ENCODE results near the gene APOA4. TPM values are rescaled to one million over a fixed set of nuclear protein-coding genes. Genes with fewer than 3 reads are reported as not detected.

The APOA4 gene
- total RNA-seq, 1 donor from 2014 or later, result not detected

- peak overlapping the region; percentile 99 for H3K4me3 Mint-ChIP-seq
- peaks cover 6% of the 10 kb centered on the region for H3K27me3 Mint-ChIP-seq (ENCODE audit: low read depth)
- H3K36me3 Mint-ChIP-seq, result peaks cover 30% of the 10 kb centered on the region
- H3K27ac Mint-ChIP-seq, result peak overlapping the region; percentile 55
- no peak for TF ChIP-seq CTCF (IDR thresholded peaks at IDR 0.05; ENCODE audit: unreplicated experiment)
- H3K4me1 Mint-ChIP-seq, result peaks cover 18% of the 10 kb centered on the region
- DNase-seq (ENCODE audit: low spot score in 2 of 2, unreplicated experiment in 2 of 2), result no peak
- no peaks in the 10 kb centered on the region for H3K9me3 Mint-ChIP-seq
Observed at GRCh38 chr11:116787436-116787785, 35.7 kb downstream of the APOA4 start.

GRCh38 chr11:116786966-116787365, 36.1 kb downstream of the APOA4 start:
- no peak for TF ChIP-seq CTCF (IDR thresholded peaks at IDR 0.05; ENCODE audit: unreplicated experiment)
- Mint-ChIP-seq H3K4me1 (peaks cover 18% of the 10 kb centered on the region), H3K27me3 (ENCODE audit: low read depth) (peaks cover 6% of the 10 kb centered on the region), H3K4me3 (peak overlapping the region; percentile 99), H3K36me3 (peaks cover 34% of the 10 kb centered on the region), H3K27ac (peak overlapping the region; percentile 55), H3K9me3 (no peaks in the 10 kb centered on the region)
- DNase-seq (ENCODE audit: low spot score in 2 of 2, unreplicated experiment in 2 of 2), result no peak

- peaks cover 18% of the 10 kb centered on the region for H3K4me1 Mint-ChIP-seq
- H3K27me3 Mint-ChIP-seq (ENCODE audit: low read depth), result peaks cover 6% of the 10 kb centered on the region
- TF ChIP-seq CTCF (IDR thresholded peaks at IDR 0.05; ENCODE audit: unreplicated experiment), result no peak
- no peaks in the 10 kb centered on the region for H3K9me3 Mint-ChIP-seq
- peaks cover 37% of the 10 kb centered on the region for H3K36me3 Mint-ChIP-seq
- no peak for DNase-seq (ENCODE audit: low spot score in 2 of 2, unreplicated experiment in 2 of 2)
- no peak overlapping the region for H3K27ac Mint-ChIP-seq
- peak overlapping the region; percentile 99 for H3K4me3 Mint-ChIP-seq
Observed at GRCh38 chr11:116786326-116786725, 36.8 kb downstream of the APOA4 start.

GRCh38 chr11:116782728-116783127, 40.4 kb downstream of the APOA4 start:
- no peak for DNase-seq (ENCODE audit: low spot score in 2 of 2, unreplicated experiment in 2 of 2)
- H3K4me3 Mint-ChIP-seq, result no peak overlapping the region
- H3K27me3 Mint-ChIP-seq (ENCODE audit: low read depth), result no peaks in the 10 kb centered on the region
- no peaks in the 10 kb centered on the region for H3K9me3 Mint-ChIP-seq
- TF ChIP-seq CTCF (IDR thresholded peaks at IDR 0.05; ENCODE audit: unreplicated experiment), result no peak
- H3K4me1 Mint-ChIP-seq, result peaks cover 8% of the 10 kb centered on the region
- H3K36me3 Mint-ChIP-seq, result peaks cover 58% of the 10 kb centered on the region
- no peak overlapping the region for H3K27ac Mint-ChIP-seq

- H3K36me3 Mint-ChIP-seq, result peaks cover 47% of the 10 kb centered on the region
- H3K27ac Mint-ChIP-seq, result no peak overlapping the region
Observed at GRCh38 chr11:116778556-116778955, 44.5 kb downstream of the APOA4 start.

More at GRCh38 chr11:116778556-116778955, 44.5 kb downstream of the APOA4 start:
- Mint-ChIP-seq H3K27me3 (ENCODE audit: low read depth) (no peaks in the 10 kb centered on the region), H3K4me1 (peaks cover 5% of the 10 kb centered on the region), H3K9me3 (no peaks in the 10 kb centered on the region), H3K4me3 (no peak overlapping the region)
- DNase-seq (ENCODE audit: low spot score in 2 of 2, unreplicated experiment in 2 of 2), result no peak
- TF ChIP-seq CTCF (IDR thresholded peaks at IDR 0.05; ENCODE audit: unreplicated experiment), result no peak

Data from mesothelial cell of epicardium (in vitro differentiated cells).